Renal pelvis (tissue), 4 donors: Measurements from ENCODE around the gene PIM3. TPM values are rescaled to one million over a fixed set of nuclear protein-coding genes. Genes with fewer than 3 reads are reported as not detected.

ENCODE experiments used
- DNase-seq: peaks from one replicate; pipeline ENCODE4 v3.0.0-alpha.2; 2013
- polyA plus RNA-seq, 3 donors: library from polyadenylated mRNA; unstranded; fragments of 120-200 nt; gene quantifications; one replicate each; pipeline ENCODE4 v1.2.1, GENCODE V29; 2013; ENCODE audit not compliant: insufficient read length in 3 of 3

The PIM3 gene
- polyA plus RNA-seq, 3 donors = 17.5 to 25.0 (median 22.2) TPM

DNA sequence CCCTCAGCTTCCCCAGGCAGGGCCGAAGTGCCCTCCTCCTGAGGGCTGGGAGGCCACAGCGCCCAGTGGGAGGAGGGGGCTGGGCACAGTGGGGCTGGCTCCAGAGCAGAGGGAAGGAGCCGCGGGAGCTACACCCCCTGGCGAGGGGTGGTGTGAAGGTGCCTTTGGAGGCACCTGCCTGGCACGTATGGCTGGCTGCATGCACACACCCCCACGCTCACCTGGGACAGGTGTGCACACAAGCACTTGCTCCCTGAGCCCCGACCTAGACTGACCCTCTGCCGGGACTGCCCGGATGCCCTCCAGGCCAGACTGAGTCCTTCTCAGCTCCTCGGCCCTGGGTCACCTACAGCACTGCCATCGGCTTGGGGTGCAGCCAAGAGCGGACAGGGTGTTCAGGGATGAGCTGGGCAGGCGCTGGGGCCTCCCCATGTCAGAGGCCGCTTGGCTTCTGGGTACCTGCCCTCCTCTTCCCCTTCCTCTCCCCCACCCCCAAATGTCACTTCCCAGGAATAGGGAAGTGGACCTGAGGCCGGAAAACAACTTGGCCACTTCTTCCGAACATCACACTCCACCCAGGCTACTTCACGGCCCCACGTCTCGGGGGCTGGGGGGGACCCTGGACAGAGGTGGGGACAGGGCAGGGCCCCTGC, 7.4 kb upstream of the PIM3 start:
- no peak for DNase-seq

DNA sequence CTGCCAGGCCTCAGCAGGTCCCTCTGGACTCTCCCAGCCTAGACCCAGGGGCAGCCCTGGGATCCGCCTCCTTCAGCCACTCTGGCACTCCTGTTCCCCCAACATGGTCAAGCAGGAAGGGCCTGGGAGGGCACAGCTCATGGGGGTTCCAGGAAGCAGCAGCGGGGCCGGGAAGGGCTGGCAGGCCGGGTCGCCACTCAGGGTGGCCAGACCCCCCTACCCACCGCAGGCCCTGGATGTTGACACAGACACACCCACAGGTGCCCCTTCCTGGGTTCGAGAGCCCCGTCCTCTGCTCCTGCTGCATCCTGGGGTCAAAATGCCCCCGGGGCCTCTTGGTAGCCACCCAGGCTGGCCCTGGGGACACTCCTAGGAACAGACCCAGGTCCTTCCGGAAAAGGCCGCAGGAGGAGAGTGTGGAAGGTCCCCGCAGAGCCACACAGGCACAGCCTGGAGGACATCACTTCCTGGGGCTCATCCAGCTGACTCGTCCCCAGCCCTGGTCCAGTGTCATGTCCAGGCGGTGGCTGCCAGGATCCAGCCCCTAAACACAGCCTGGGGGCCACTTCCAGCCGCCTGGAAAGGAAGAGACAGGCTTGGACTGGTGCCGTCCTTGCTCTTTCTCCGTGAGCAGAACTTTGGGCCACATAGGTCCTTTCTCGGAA, 6.8 kb upstream of the PIM3 start:
- no peak for DNase-seq

DNA sequence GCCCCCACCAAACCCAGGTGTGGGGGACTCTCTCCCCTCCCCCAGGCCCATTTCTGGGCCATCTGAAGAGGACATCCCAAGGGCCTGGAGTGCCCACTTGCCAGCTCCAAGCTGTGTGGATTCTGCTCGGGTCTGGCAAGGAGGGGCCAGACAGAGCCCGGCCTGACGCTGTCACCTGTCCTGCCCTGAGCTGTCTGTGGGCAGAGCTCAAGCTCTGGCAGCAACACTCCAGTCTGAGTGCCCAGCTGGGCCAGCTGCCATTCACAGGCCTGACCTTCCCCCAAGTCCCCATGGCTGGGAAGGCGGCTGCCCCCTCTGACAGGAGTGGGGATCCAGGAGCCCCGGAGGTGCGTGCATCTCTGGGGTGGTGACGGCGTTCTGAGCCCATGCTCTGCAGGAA, 6.2 kb upstream of the PIM3 start:
- no peak for DNase-seq

- no peak for DNase-seq
These were observed 5.5 kb upstream of the PIM3 start for GRCh38 chr22:49954991-49955580.

- no peak for DNase-seq
These were observed 4.8 kb upstream of the PIM3 start for GRCh38 chr22:49955581-49956417.

DNA sequence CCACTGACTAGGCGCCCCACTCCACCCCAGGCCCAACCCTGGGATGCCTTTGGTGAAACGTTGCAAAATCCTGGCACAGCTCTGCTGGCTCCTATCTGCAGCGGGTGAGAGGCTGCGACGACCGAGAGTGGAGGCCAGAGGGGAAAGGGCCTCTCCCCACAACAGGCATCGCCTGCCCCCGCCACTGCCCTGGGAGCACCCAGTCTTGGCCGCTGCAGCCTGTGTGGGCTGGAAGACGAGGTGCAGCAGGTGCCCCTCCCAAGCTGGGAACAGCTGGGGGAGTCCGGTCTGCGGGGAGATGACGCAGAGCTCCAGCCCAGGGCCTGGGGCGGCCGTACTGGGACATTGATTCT, 4.2 kb upstream of the PIM3 start:
- no peak for DNase-seq

DNA sequence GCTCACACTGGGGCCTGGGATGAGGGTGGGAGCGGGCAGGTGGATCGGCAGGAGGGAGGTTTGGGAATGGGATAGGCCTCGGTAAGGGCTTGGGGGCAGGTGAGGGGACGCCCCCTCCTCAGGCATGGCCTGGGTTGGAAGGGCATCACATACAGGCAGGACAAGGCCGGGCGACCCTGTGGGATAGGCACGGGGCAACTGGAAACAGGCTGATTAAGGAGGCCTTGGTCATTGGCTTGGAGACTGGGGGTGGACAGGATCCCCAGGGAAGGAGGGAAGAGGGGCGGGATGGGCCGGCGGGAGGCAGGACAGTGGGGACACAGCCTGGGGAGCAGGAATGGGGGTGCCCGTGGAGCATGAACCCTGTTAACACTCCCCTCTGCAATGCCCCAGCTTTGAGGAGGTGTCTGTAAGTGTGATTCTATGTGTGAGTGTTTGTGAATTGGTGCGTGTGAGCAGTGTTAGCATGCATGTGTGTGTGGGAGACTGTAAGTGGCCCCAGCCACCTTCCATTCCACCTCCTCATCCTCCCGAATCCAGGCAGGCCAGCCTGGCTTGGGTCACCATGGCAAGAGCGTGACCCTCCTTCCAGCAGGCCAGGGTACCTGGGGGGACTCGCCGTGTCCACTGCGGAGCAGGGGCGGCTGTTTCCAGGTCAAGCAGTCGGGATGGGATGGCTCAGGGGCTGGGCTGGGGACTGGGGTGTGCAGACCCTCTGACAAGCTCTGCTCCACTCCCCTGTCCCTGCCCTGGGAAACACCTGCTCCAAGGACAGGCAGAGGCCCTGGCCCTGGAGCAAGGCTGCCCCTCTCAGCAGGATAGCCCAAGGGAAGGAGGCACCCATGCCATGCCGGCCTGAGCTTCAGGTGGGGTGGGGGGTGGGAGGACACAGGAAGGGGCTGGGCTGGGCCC, 3.4 kb upstream of the PIM3 start:
- no peak for DNase-seq

GRCh38 chr22:49957826-49958365, 2.7 kb upstream of the PIM3 start:
- DNase-seq = no peak

DNA sequence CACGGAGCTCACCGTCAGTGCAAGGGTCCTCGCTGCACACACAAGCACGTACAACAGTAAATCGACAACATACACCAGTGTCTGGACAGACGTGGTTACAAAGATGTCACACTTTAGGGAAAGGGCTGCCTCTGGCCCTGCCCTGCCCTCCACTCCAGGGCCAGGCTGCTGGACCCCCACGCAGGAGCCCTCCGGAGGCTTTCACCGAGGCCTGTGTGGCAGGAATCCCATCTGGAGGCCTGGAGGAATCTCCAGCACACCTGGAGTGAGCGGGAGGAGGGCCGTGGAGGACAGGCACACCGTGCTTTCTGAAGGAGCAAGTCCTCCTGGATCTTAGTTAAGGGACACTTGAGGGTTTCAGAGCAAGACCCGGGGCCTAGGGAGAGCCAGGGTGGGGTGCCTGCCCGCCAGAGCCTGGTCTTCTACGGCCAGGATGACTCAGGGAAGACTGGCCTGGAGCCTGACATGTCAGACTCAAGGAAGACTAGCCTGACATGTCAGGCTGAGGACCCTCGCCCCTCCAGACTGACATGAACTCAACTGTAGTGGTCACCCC, 2.1 kb upstream of the PIM3 start:
- no peak for DNase-seq

DNA sequence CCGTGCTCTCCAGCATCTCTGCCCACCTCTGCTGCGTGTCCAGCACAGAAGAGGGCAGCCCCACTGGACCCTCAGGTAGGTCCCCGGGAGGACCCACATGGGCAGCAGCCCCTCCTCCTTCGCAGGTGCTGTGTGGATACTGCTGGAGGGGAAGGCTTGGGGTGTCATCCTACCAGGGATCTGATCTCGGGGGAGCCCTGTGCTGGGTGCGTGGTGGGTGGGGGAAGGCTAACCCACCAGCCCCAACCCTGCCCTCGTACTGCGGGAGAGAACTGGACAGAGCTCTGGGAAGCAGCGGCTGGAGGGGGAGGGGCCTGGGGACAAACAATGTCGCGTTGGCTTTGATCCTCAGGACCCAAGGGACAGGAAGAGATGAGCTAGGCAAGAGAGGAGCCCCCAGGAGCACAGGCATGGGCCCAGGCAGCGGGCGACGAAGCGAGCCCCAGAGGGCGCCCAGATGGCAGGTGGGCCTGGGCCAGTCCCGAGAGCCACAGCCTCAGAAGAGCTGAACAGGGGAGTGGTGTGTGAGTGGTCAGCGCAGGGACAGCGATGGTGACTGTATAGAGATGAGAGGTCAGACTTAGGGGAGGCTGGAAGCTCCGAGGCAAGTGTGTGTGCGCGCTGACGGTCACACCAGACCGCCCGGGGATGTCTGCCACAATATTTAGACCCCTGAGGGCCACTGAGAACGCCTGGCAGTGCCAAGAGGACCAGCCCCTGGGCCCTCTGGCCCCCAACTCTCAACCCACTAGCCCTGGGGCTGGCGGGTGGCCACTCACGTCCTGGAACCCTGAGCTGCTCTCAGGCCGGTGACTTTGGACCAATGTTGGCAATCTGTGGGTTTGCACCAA, 1.4 kb upstream of the PIM3 start:
- no peak for DNase-seq

GRCh38 chr22:49959782-49960158, 802 bp upstream of the PIM3 start:
- no peak for DNase-seq

DNA sequence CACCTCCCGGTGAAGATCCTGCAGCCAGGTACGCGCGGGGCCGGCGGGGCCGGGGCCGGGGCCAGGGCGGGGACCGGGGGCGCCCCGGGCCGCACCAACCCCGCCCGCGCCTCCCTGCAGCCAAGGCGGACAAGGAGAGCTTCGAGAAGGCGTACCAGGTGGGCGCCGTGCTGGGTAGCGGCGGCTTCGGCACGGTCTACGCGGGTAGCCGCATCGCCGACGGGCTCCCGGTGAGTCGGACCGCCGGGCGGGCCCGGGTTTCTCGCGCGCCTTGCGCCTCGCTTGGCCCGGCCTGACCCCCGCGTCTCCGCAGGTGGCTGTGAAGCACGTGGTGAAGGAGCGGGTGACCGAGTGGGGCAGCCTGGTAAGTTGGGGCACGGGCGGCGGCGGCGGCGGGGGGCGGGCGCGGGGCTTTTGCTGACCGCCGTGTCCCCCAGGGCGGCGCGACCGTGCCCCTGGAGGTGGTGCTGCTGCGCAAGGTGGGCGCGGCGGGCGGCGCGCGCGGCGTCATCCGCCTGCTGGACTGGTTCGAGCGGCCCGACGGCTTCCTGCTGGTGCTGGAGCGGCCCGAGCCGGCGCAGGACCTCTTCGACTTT, 531 bp downstream of the PIM3 start:
- DNase-seq = no peak

DNA sequence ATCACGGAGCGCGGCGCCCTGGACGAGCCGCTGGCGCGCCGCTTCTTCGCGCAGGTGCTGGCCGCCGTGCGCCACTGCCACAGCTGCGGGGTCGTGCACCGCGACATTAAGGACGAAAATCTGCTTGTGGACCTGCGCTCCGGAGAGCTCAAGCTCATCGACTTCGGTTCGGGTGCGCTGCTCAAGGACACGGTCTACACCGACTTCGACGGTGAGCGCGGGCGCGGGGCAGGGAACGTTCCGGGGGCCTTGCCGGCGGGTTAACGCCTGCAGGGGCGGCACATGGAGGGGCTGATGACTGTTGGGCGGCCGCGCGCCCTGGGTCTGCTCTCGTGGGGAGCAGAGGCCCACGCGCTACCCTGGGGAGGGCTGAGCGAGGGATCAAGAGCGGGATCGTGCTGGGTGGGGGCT, 1.0 kb downstream of the PIM3 start:
- DNase-seq = no peak

GRCh38 chr22:49962012-49962750, 1.6 kb downstream of the PIM3 start:
- peak; percentile 88 for DNase-seq

GRCh38 chr22:49962751-49963646, 2.4 kb downstream of the PIM3 start:
- DNase-seq = no peak

DNA sequence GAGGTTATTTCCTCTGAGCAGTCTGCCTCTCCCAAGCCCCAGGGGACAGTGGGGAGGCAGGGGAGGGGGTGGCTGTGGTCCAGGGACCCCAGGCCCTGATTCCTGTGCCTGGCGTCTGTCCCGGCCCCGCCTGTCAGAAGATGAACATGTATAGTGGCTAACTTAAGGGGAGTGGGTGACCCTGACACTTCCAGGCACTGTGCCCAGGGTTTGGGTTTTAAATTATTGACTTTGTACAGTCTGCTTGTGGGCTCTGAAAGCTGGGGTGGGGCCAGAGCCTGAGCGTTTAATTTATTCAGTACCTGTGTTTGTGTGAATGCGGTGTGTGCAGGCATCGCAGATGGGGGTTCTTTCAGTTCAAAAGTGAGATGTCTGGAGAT, 3.1 kb downstream of the PIM3 start:
- no peak for DNase-seq

DNA sequence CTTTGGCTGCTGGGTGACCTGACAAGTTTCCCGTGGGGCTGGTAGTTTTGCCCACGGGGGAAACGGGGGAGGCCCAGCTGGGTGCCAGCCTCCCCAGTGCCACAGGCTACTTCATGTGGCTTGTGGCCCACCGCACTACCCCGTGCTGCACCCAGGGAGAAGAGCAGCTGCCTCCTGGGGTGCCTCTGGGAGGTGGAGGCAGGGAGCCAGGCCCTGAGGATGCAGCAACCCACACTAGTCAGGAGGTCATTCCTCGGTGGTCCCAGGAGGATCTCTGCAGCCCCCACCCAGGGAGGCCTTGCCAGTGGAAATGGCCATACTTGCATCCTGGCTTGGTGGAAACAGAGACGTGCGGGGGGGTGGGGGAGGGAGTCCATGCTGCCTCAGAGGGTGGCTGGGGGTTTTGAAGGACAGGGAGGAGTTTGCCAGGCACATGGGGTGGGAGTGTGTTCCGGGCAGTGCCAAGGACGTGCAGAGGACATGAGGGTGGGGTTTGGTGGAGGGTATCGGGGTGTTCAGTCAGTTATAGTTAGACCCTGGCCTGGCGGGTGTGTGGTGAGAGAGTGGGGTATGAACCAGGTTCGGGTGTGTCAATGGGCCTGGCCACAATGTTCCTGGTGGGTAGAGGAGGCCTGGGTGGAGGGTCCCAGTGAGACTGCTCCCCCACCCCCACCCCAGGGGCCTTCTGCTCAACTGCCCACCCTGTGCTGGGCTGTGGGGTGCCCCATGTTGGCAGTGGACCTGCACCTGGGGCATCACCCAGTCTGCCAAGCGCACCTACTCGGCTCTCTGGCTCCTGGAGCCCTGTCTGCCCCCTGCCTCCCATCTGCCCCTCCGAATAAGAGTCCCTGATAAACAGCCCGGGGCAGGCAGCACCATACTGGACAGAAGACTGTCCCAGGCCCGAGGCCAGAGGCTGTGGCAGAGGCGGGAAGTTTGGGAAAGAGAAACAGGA, 3.8 kb downstream of the PIM3 start:
- DNase-seq = no peak
